Measurements from ENCODE around the gene PTPN18.

GRCh38 chr2:130371723-130372054 lies 15.8 kb downstream of the PTPN18 start:
- no peak for TF ChIP-seq CTCF (conservative IDR thresholded peaks at IDR 0.05 in 1 of 2, IDR thresholded peaks at IDR 0.05 in 1 of 2; ENCODE audit: extremely low read depth in 1 of 2, insufficient read depth in 1 of 2, low read depth in 1 of 2, low read length in 2 of 2)
- no peak for TF ChIP-seq EZH2 (IDR thresholded peaks at IDR 0.05; ENCODE audit: borderline replicate concordance, low read length)
